H1 (cell line): Measurements from ENCODE around the gene MECR. TPM values are rescaled to one million over a fixed set of nuclear protein-coding genes. Genes with fewer than 3 reads are reported as not detected.

Experiments
- CTCF ChIA-PET: fragments of 300-600 bp; sonication (Branson Sonifier 250); formaldehyde crosslinking; loops from one replicate; lab custom pipeline; 2021; ENCODE audit not compliant: partially characterized antibody; lab: Charles Lee
- POLR2A ChIA-PET: fragments of 300-600 bp; sonication (Branson Sonifier 250); formaldehyde crosslinking; loops from one replicate; lab custom pipeline; 2021; ENCODE audit warnings: inconsistent platforms; ENCODE audit not compliant: partially characterized antibody; lab: Charles Lee
- DNase-seq, 2 experiments: peaks; one replicate each; pipeline versions ENCODE4 v3.0.0 to v3.0.0-alpha.2; 2010 to 2022; ENCODE audit warnings: low spot score in 2 of 2, low read depth in 1 of 2, mixed read lengths in 1 of 2
- FAIRE-seq: peaks from 2 replicates; lab custom pipeline; 2011; peaks lifted over from hg19 to GRCh38; lab: Jason Lieb, UNC
- H2AFZ ChIP-seq: 2 replicates; pipeline ENCODE4 v1.8.1; 2012; ENCODE audit warnings: low read length, inconsistent platforms
- H2AK5ac ChIP-seq: 2 replicates; pipeline ENCODE4 v1.6.1; 2013; ENCODE audit warnings: low read depth, low read length
- H2BK120ac ChIP-seq: replicated peaks from 2 replicates; pipeline ENCODE3; 2013; ENCODE audit warnings: low read depth, low read length, inconsistent platforms
- H2BK12ac ChIP-seq: 2 replicates; pipeline ENCODE4 v1.6.1; 2013; ENCODE audit warnings: low read depth, low read length
- H2BK15ac ChIP-seq: 2 replicates; pipeline ENCODE4 v1.6.1; 2013; ENCODE audit warnings: low read length
- H2BK20ac ChIP-seq: 2 replicates; pipeline ENCODE4 v1.6.1; 2013; ENCODE audit warnings: low read length
- H2BK5ac ChIP-seq: 2 replicates; pipeline ENCODE4 v1.6.1; 2013; ENCODE audit warnings: low read depth, low read length
- H3K14ac ChIP-seq: 2 replicates; pipeline ENCODE4 v1.6.1; 2013; ENCODE audit warnings: inconsistent platforms; ENCODE audit not compliant: insufficient read length
- H3K18ac ChIP-seq: 2 replicates; pipeline ENCODE4 v1.6.1; 2013; ENCODE audit warnings: low read length; ENCODE audit errors: extremely low read depth
- H3K23ac ChIP-seq: 2 replicates; pipeline ENCODE4 v1.6.1; 2013; ENCODE audit warnings: inconsistent platforms; ENCODE audit not compliant: insufficient read length
- H3K23me2 ChIP-seq: 2 replicates; pipeline ENCODE4 v1.6.1; 2013; ENCODE audit warnings: low read depth, low read length
- H3K27ac ChIP-seq: 2 replicates; pipeline ENCODE4 v1.6.1; 2011; ENCODE audit warnings: low read depth, low read length, inconsistent platforms
- H3K27me3 ChIP-seq, 4 experiments: replicated peaks in 1 of 4; 1 replicate in 1 of 4; 2 replicates in 3 of 4; pipeline versions ENCODE4 v1.6.1 to v1.8.1; 2011 to 2013; ENCODE audit warnings: low read length in 3 of 4, mild to moderate bottlenecking in 3 of 4, inconsistent platforms in 2 of 4, mixed read lengths in 2 of 4, moderate library complexity in 1 of 4; ENCODE audit not compliant: control insufficient read depth in 3 of 4, insufficient read depth in 3 of 4; ENCODE audit errors: extremely low read depth in 1 of 4
- H3K36me3 ChIP-seq, 4 experiments: 2 replicates each; pipeline versions ENCODE4 v1.6.1 to v1.8.1; 2011 to 2013; ENCODE audit warnings: mild to moderate bottlenecking in 4 of 4, low read length in 3 of 4, moderate library complexity in 2 of 4, control low read depth in 1 of 4, inconsistent platforms in 1 of 4; ENCODE audit not compliant: insufficient read depth in 4 of 4, control insufficient read depth in 2 of 4
- H3K4ac ChIP-seq: replicated peaks from 2 replicates; pipeline ENCODE3; 2013; ENCODE audit warnings: low read length, low read depth, mixed read lengths, inconsistent platforms; ENCODE audit not compliant: insufficient read length
- H3K4me1 ChIP-seq, 4 experiments: replicated peaks in 1 of 4; 1 replicate in 1 of 4; 2 replicates in 3 of 4; pipeline versions ENCODE4 v1.6.1 to v1.8.1; 2011 to 2013; ENCODE audit warnings: low read length in 3 of 4, inconsistent platforms in 2 of 4, mixed read lengths in 1 of 4; ENCODE audit not compliant: insufficient read depth in 4 of 4, control insufficient read depth in 3 of 4
- H3K4me2 ChIP-seq, 2 experiments: 2 replicates each; pipeline versions ENCODE4 v1.6.1 to v1.8.1; 2011 to 2013; ENCODE audit warnings: low read depth in 2 of 2, low read length in 2 of 2, control low read depth in 1 of 2, inconsistent platforms in 1 of 2, mild to moderate bottlenecking in 1 of 2; ENCODE audit not compliant: insufficient read depth in 1 of 2
- H3K4me3 ChIP-seq, 4 experiments: fragments of 200-600, 300-600 bp in 1 of 4; sonication (generic), shearing (Covaris generic), sonication (Bioruptor Twin) in 1 of 4; 2 replicates each; pipeline versions ENCODE4 v1.5.1 to v1.8.1; 2011 to 2016; ENCODE audit warnings: low read length in 4 of 4, low read depth in 3 of 4, control low read depth in 2 of 4, inconsistent platforms in 2 of 4, mild to moderate bottlenecking in 2 of 4, mixed read lengths in 1 of 4, moderate library complexity in 1 of 4; ENCODE audit not compliant: insufficient read depth in 2 of 4; ENCODE audit errors: extremely low read depth in 1 of 4
- H3K56ac ChIP-seq: replicated peaks from 2 replicates; pipeline ENCODE3; 2013; ENCODE audit warnings: low read depth, mild to moderate bottlenecking, mixed read lengths, low read length, inconsistent platforms; ENCODE audit not compliant: insufficient read length
- H3K79me1 ChIP-seq: 2 replicates; pipeline ENCODE4 v1.6.1; 2013; ENCODE audit warnings: low read depth, low read length, control low read depth
- H3K79me2 ChIP-seq, 2 experiments: 2 replicates each; pipeline versions ENCODE4 v1.6.1 to v1.8.1; 2012 to 2013; ENCODE audit warnings: low read length in 2 of 2, mild to moderate bottlenecking in 2 of 2, inconsistent platforms in 1 of 2; ENCODE audit not compliant: insufficient read depth in 2 of 2, control insufficient read depth in 1 of 2
- H3K9ac ChIP-seq, 4 experiments: replicated peaks in 1 of 4; 1 replicate in 1 of 4; 2 replicates in 3 of 4; pipeline versions ENCODE4 v1.6.1 to v1.8.1; 2011 to 2013; ENCODE audit warnings: low read depth in 3 of 4, low read length in 3 of 4, control low read depth in 2 of 4, mild to moderate bottlenecking in 2 of 4, moderate library complexity in 2 of 4, inconsistent platforms in 1 of 4; ENCODE audit errors: extremely low read depth in 1 of 4
- H3K9me3 ChIP-seq, 2 experiments: 2 replicates each; pipeline versions ENCODE4 v1.6.1 to v1.8.1; 2012 to 2013; ENCODE audit warnings: mild to moderate bottlenecking in 2 of 2, moderate library complexity in 2 of 2, control low read depth in 1 of 2, inconsistent platforms in 1 of 2, low read depth in 1 of 2, low read length in 1 of 2, mixed read lengths in 1 of 2; ENCODE audit not compliant: insufficient read depth in 2 of 2
- H4K20me1 ChIP-seq, 2 experiments: replicated peaks in 1 of 2; 2 replicates each; pipeline versions ENCODE3 to v1.8.1; 2011 to 2013; ENCODE audit warnings: inconsistent platforms in 2 of 2, low read length in 2 of 2, mild to moderate bottlenecking in 1 of 2; ENCODE audit not compliant: insufficient read depth in 2 of 2, control insufficient read depth in 1 of 2
- H4K5ac ChIP-seq: 2 replicates; pipeline ENCODE4 v1.6.1; 2013; ENCODE audit warnings: low read length, low read depth, mixed read lengths, inconsistent platforms; ENCODE audit not compliant: insufficient read length
- H4K8ac ChIP-seq: 2 replicates; pipeline ENCODE4 v1.8.0; 2013; ENCODE audit warnings: mild to moderate bottlenecking, moderate library complexity, low read length, inconsistent platforms; ENCODE audit not compliant: insufficient read depth; ENCODE audit errors: extremely low read depth
- H4K91ac ChIP-seq: replicated peaks from 2 replicates; pipeline ENCODE3; 2013; ENCODE audit warnings: low read length, mixed read lengths, inconsistent platforms; ENCODE audit not compliant: insufficient read length
- ATF3 ChIP-seq: IDR thresholded peaks from 2 replicates; pipeline ENCODE4 v1.6.1; 2011; ENCODE audit warnings: low read depth, mild to moderate bottlenecking, low read length; ENCODE audit not compliant: insufficient read depth
- CHD1 ChIP-seq: IDR thresholded peaks from 2 replicates; pipeline ENCODE4 v1.6.1; 2012; ENCODE audit warnings: low read depth, low read length, improper control_type of control experiment
- CHD2 ChIP-seq: IDR thresholded peaks from 2 replicates; pipeline ENCODE4 v1.6.1; 2012; ENCODE audit warnings: low read length, improper control_type of control experiment
- FOSL1 ChIP-seq: IDR thresholded peaks from 2 replicates; pipeline ENCODE4 v1.6.1; 2011; ENCODE audit warnings: mild to moderate bottlenecking, low read depth, low read length, moderate library complexity; ENCODE audit not compliant: insufficient read depth
- GTF2F1 ChIP-seq: IDR thresholded peaks from 2 replicates; pipeline ENCODE4 v1.6.1; 2012; ENCODE audit warnings: low read depth, low read length, improper control_type of control experiment, borderline replicate concordance
- HDAC6 ChIP-seq: IDR thresholded peaks from one replicate; pipeline ENCODE4 v1.7.1; 2012; ENCODE audit warnings: low read depth, mild to moderate bottlenecking, inconsistent platforms, low read length, moderate library complexity
- POLR2A ChIP-seq, 2 experiments: IDR thresholded peaks; 1 replicate in 1 of 2; 2 replicates in 1 of 2; pipeline ENCODE4 v1.6.1; 2011; ENCODE audit warnings: low read depth in 2 of 2, low read length in 2 of 2, mild to moderate bottlenecking in 2 of 2; ENCODE audit errors: control extremely low read depth in 1 of 2
- SUZ12 ChIP-seq: fragments of 200-600 bp; sonication (generic); IDR thresholded peaks from 2 replicates; pipeline ENCODE4 v1.6.1; 2012; ENCODE audit warnings: mild to moderate bottlenecking, inconsistent platforms, low read length, moderate library complexity, mixed read lengths
- YY1 ChIP-seq: IDR thresholded peaks from 2 replicates; pipeline ENCODE4 v1.6.1; 2011; ENCODE audit warnings: low read depth, mild to moderate bottlenecking, low read length
- ZNF274 ChIP-seq: IDR thresholded peaks from 2 replicates; pipeline ENCODE4 v1.7.0; 2012; ENCODE audit warnings: low read length, borderline replicate concordance; ENCODE audit errors: extremely low read depth
- WGBS, 2 experiments: shearing (Covaris generic) in 1 of 2; methylation state at CpG; one replicate each; pipeline versions ENCODE4 v1.1.6 to v1.1.7; 2013 to 2015; ENCODE audit warnings: low lambda C conversion rate in 2 of 2, mixed read lengths in 2 of 2, inconsistent platforms in 1 of 2, low coverage in 1 of 2, missing lambda C conversion rate in 1 of 2; ENCODE audit not compliant: insufficient replicate concordance in 2 of 2, insufficient coverage in 1 of 2, insufficient read length in 1 of 2; ENCODE audit errors: extremely low coverage in 1 of 2, missing lambda C conversion rate in 1 of 2; 5-methylcytosine and 5-hydroxymethylcytosine counted together
- polyA plus RNA-seq, 7 experiments: library from polyadenylated mRNA; depleted of rRNA in 3 of 7; stranded (reverse) in 5 of 7; unstranded in 2 of 7; fragments of >200 nt in 5 of 7; fragments of 200-250 nt in 2 of 7; gene quantifications; 1 replicate in 5 of 7; 2 replicates in 1 of 7; 4 replicates in 1 of 7; pipeline versions ENCODE4 v1.2.1 to v1.2.3, GENCODE V29; 2011 to 2013; ENCODE audit warnings: missing spikeins in 2 of 7, mixed read lengths in 2 of 7
- total RNA-seq: library from RNA; stranded (reverse); fragmentation: NEBNext Ultra II Directional; extraction: Animal tissue kit (Norgen Biotek cat#: 25700); gene quantifications from 2 replicates; pipeline ENCODE4 v1.2.1, GENCODE V29; 2021
- TF ChIP-seq, protein P1 (sequence below): IDR thresholded peaks from 2 replicates; pipeline ENCODE4 v1.6.1; 2012; ENCODE audit warnings: inconsistent platforms

The MECR gene
- total and polyA plus RNA-seq, 2 of the 8 experiments (the other 6 are each of a cell fraction or from before 2014, with no cell fraction given), result 24.2 to 24.4 TPM

GRCh38 chr1:29256979-29257804 lies 26.5 kb upstream of the MECR start:
- 59% methylated on average over 11 of the region's 11 CpGs; no CpG with 5 or more reads in 1 of the 2 experiments for WGBS, 2 experiments
- H3K79me2 ChIP-seq, result no peaks in the 10 kb centered on the region
- H2BK15ac ChIP-seq, result no peak overlapping the region
- H3K4me3 ChIP-seq, result no peak overlapping the region
- no peak overlapping the region for H3K56ac ChIP-seq
- FAIRE-seq (no peak), DNase-seq (no peak)
- H2AFZ ChIP-seq, result no peak overlapping the region
- peak overlapping the region; percentile 49; the same call in 1 of the 2 replicates for H2BK20ac ChIP-seq
- H4K20me1 ChIP-seq, result peaks cover 0 to 8% of the 10 kb centered on the region in 2 experiments
- no peak overlapping the region for H2BK120ac ChIP-seq
- peaks cover 8 to 23% (median 16%) of the 10 kb centered on the region in 4 experiments for H3K4me1 ChIP-seq
- peak overlapping the region; percentile 24 for H3K4ac ChIP-seq
- 0 out of 2 replicates have a peak overlapping the region, but pooled peaks have one; percentile 0 for H2AK5ac ChIP-seq
- no peaks in the 10 kb centered on the region; a peak in 1 of 8 replicates for H3K36me3 ChIP-seq
- H4K8ac ChIP-seq, result no peak overlapping the region
- no peak overlapping the region for H3K27ac ChIP-seq
- H3K4me2 ChIP-seq, result peak overlapping the region in 1 of 2 experiments; percentile 25; a peak in 2 of 4 replicates
- POLR2A ChIA-PET, result interaction anchor here (0.9 to 2.1 kb wide), 6 partner anchors 9 to 23 kb away, joined by 3 to 8 read pairs (median 4); no protein-coding TSS in a partner anchor
- peak overlapping the region; percentile 40; the same call in 1 of the 2 replicates for H2BK12ac ChIP-seq
- no peak overlapping the region for H3K23ac ChIP-seq
- H3K14ac ChIP-seq, result no peak overlapping the region
- no peaks in the 10 kb centered on the region; the same call in 1 of the 2 replicates for H3K79me1 ChIP-seq
- peaks cover 14% of the 10 kb centered on the region; the same call in 1 of the 2 replicates for H3K23me2 ChIP-seq
- no peak overlapping the region for H3K9ac ChIP-seq
- H2BK5ac ChIP-seq, result no peak overlapping the region; the same call in 1 of the 2 replicates
- no peak overlapping the region for H4K91ac ChIP-seq
- H4K5ac ChIP-seq, result no peak overlapping the region
- peaks cover 7 to 33% (median 27%) of the 10 kb centered on the region in 4 experiments for H3K27me3 ChIP-seq
- H3K9me3 ChIP-seq, result no peaks in the 10 kb centered on the region
- CTCF ChIA-PET, result interaction anchor here (0.6 to 4.6 kb wide), 16 partner anchors 9 to 169 kb away, joined by 3 to 19 read pairs (median 4); no protein-coding TSS in a partner anchor
- peak overlapping the region; percentile 44; the same call in 1 of the 2 replicates for H3K18ac ChIP-seq
- TF ChIP-seq ZNF274 (no peak), HDAC6 (no peak), ATF3 (no peak), YY1 (no peak), SUZ12 (no peak), CHD1 (no peak), GTF2F1 (no peak), CHD2 (no peak), POLR2A (IDR thresholded peaks at IDR 0.05; ENCODE audit: control extremely low read depth in 1 of 2, low read depth in 2 of 2, low read length in 2 of 2) (no peak), FOSL1 (no peak)
- TF ChIP-seq, protein P1, sequence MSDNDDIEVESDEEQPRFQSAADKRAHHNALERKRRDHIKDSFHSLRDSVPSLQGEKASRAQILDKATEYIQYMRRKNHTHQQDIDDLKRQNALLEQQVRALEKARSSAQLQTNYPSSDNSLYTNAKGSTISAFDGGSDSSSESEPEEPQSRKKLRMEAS, result no peak
